IMR-90 (cell line): ENCODE measurements around the gene CELSR1. TPM values are rescaled to one million over a fixed set of nuclear protein-coding genes. Genes with fewer than 3 reads are reported as not detected.

Experiments used
- ATAC-seq: fragments of 200-7000 bp; cut with Tn5 transposase; 2 replicates; pipeline ENCODE4 v1.9.1; 2020; ENCODE audit warnings: low read depth, mild to moderate bottlenecking, moderate library complexity
- BruUV-seq: library from RNA; stranded (reverse); fragments of 400-500 nt; replicated peaks from 2 replicates; lab custom pipeline; 2021; lab: Mats Ljungman, UMichigan
- CTCF ChIA-PET: fragments of 300-600 bp; formaldehyde crosslinking; extraction: SDS; loops from one replicate; lab custom pipeline; 2021; ENCODE audit warnings: antibody characterized with exemption; lab: Yijun Ruan, JAX
- POLR2A ChIA-PET: fragments of 300-600 bp; sonication (Branson Sonifier 250); formaldehyde crosslinking; loops from one replicate; lab custom pipeline; 2022; ENCODE audit warnings: antibody characterized with exemption; ENCODE audit not compliant: unreplicated experiment; lab: Charles Lee
- DNase-seq: peaks from one replicate; pipeline ENCODE4 v3.0.0; 2013
- H2AFZ ChIP-seq: replicated peaks from 2 replicates; pipeline ENCODE3; 2013; ENCODE audit warnings: low read length, mild to moderate bottlenecking; ENCODE audit not compliant: poor library complexity
- H2AK5ac ChIP-seq: 2 replicates; pipeline ENCODE4 v1.6.1; 2013; ENCODE audit warnings: low read depth, low read length, inconsistent platforms
- H2AK9ac ChIP-seq: replicated peaks from 2 replicates; pipeline ENCODE3; 2013; ENCODE audit warnings: mild to moderate bottlenecking, low read depth, low read length, moderate library complexity; ENCODE audit not compliant: poor library complexity
- H2BK120ac ChIP-seq: 2 replicates; pipeline ENCODE4 v1.6.1; 2013; ENCODE audit warnings: low read depth, low read length, inconsistent platforms
- H2BK15ac ChIP-seq: 3 replicates; pipeline ENCODE4 v1.6.1; 2013; ENCODE audit warnings: low read depth, low read length, inconsistent platforms
- H2BK20ac ChIP-seq: 2 replicates; pipeline ENCODE4 v1.6.1; 2013; ENCODE audit warnings: low read depth, mild to moderate bottlenecking, inconsistent platforms, low read length, moderate library complexity
- H2BK5ac ChIP-seq: 2 replicates; pipeline ENCODE4 v1.6.1; 2013; ENCODE audit warnings: mild to moderate bottlenecking, low read depth, low read length, inconsistent platforms; ENCODE audit not compliant: poor library complexity, severe bottlenecking
- H3K14ac ChIP-seq: replicated peaks from 2 replicates; pipeline ENCODE4 v1.6.1; 2013; ENCODE audit warnings: low read depth, low read length, inconsistent platforms
- H3K18ac ChIP-seq: 2 replicates; pipeline ENCODE4 v1.6.1; 2013; ENCODE audit warnings: low read depth, low read length, control low read depth
- H3K23ac ChIP-seq: 2 replicates; pipeline ENCODE4 v1.6.1; 2013; ENCODE audit warnings: low read depth, low read length, inconsistent platforms
- H3K27ac ChIP-seq: 2 replicates; pipeline ENCODE4 v1.5.1; 2013; ENCODE audit warnings: mild to moderate bottlenecking, control low read depth, low read length; ENCODE audit not compliant: insufficient read depth
- H3K27me3 ChIP-seq: 2 replicates; pipeline ENCODE4 v1.6.1; 2013; ENCODE audit warnings: low read length; ENCODE audit not compliant: control insufficient read depth, insufficient read depth
- H3K36me3 ChIP-seq: 2 replicates; pipeline ENCODE4 v1.6.1; 2013; ENCODE audit warnings: low read length, mixed read lengths; ENCODE audit not compliant: control insufficient read depth, insufficient read depth
- H3K4ac ChIP-seq: 2 replicates; pipeline ENCODE4 v1.6.1; 2013; ENCODE audit warnings: low read depth, low read length, inconsistent platforms
- H3K4me1 ChIP-seq: 2 replicates; pipeline ENCODE4 v1.6.1; 2013; ENCODE audit warnings: low read length, mixed read lengths; ENCODE audit not compliant: control insufficient read depth, insufficient read depth
- H3K4me2 ChIP-seq: 2 replicates; pipeline ENCODE4 v1.6.1; 2013; ENCODE audit warnings: low read depth, mild to moderate bottlenecking, control low read depth, low read length, moderate library complexity
- H3K4me3 ChIP-seq: 2 replicates; pipeline ENCODE4 v1.5.1; 2013; ENCODE audit warnings: low read depth, mild to moderate bottlenecking, control low read depth, low read length, moderate library complexity; ENCODE audit not compliant: insufficient read depth
- H3K56ac ChIP-seq: 2 replicates; pipeline ENCODE4 v1.6.1; 2013; ENCODE audit warnings: low read length, inconsistent platforms; ENCODE audit not compliant: insufficient read depth; ENCODE audit errors: extremely low read depth
- H3K79me1 ChIP-seq, 2 experiments: 2 replicates each; pipeline ENCODE4 v1.6.1; 2013; ENCODE audit warnings: low read length in 2 of 2, inconsistent platforms in 1 of 2, low read depth in 1 of 2
- H3K9ac ChIP-seq: 2 replicates; pipeline ENCODE4 v1.6.1; 2013; ENCODE audit warnings: low read depth, low read length, control low read depth
- H3K9me1 ChIP-seq: 2 replicates; pipeline ENCODE4 v1.6.1; 2013; ENCODE audit warnings: low read length, inconsistent platforms; ENCODE audit not compliant: insufficient read depth
- H3K9me3 ChIP-seq: 2 replicates; pipeline ENCODE4 v1.6.1; 2013; ENCODE audit warnings: low read length; ENCODE audit not compliant: control insufficient read depth, insufficient read depth
- H4K20me1 ChIP-seq: 2 replicates; pipeline ENCODE4 v1.6.1; 2013; ENCODE audit warnings: low read length, inconsistent platforms; ENCODE audit not compliant: insufficient read depth
- H4K5ac ChIP-seq: 2 replicates; pipeline ENCODE4 v1.6.1; 2013; ENCODE audit warnings: mild to moderate bottlenecking, low read depth, low read length, control low read depth
- H4K8ac ChIP-seq, 2 experiments: 2 replicates each; pipeline ENCODE4 v1.6.1; 2013; ENCODE audit warnings: low read depth in 2 of 2, low read length in 2 of 2, control low read depth in 1 of 2, inconsistent platforms in 1 of 2
- H4K91ac ChIP-seq: 2 replicates; pipeline ENCODE4 v1.6.1; 2013; ENCODE audit warnings: low read depth, low read length, inconsistent platforms; ENCODE audit not compliant: insufficient read depth
- BHLHE40 ChIP-seq: fragments of 150-350 bp; IDR thresholded peaks from 2 replicates; pipeline ENCODE4 v1.6.1; 2016; ENCODE audit warnings: mild to moderate bottlenecking, low read depth, low read length
- CEBPB ChIP-seq: IDR thresholded peaks from 2 replicates; pipeline ENCODE4 v1.6.1; 2012; ENCODE audit warnings: low read depth, low read length, improper control_type of control experiment
- CHD1 ChIP-seq: IDR thresholded peaks from 2 replicates; pipeline ENCODE4 v1.6.1; 2012; ENCODE audit warnings: low read depth, low read length, improper control_type of control experiment
- MAZ ChIP-seq: IDR thresholded peaks from 2 replicates; pipeline ENCODE4 v1.6.1; 2012; ENCODE audit warnings: low read depth, mild to moderate bottlenecking, low read length, improper control_type of control experiment, moderate library complexity, borderline replicate concordance
- RAD21 ChIP-seq: IDR thresholded peaks from 2 replicates; pipeline ENCODE4 v1.6.1; 2012; ENCODE audit warnings: low read length, improper control_type of control experiment
- RCOR1 ChIP-seq: IDR thresholded peaks from 2 replicates; pipeline ENCODE4 v1.6.1; 2012; ENCODE audit warnings: mild to moderate bottlenecking, low read length, improper control_type of control experiment; ENCODE audit not compliant: insufficient replicate concordance
- RFX5 ChIP-seq: IDR thresholded peaks from 2 replicates; pipeline ENCODE4 v1.8.0; 2012; ENCODE audit warnings: low read depth, mild to moderate bottlenecking, low read length, moderate library complexity
- SMC3 ChIP-seq: fragments of 150-350 bp; IDR thresholded peaks from 2 replicates; pipeline ENCODE4 v1.6.1; 2016; ENCODE audit warnings: low read depth, mild to moderate bottlenecking, antibody characterized with exemption, low read length, moderate library complexity
- whole genome bisulfite sequencing, 2 experiments: methylation state at CpG; one replicate each; pipeline versions ENCODE4 v1.1.5 to v1.1.7; 2013; ENCODE audit warnings: missing lambda C conversion rate in 2 of 2; ENCODE audit not compliant: insufficient read length in 1 of 2; ENCODE audit errors: extremely low coverage in 2 of 2; 5-methylcytosine and 5-hydroxymethylcytosine counted together
- dilution Hi-C: fragments of 300-500 bp; cut with HindIII; formaldehyde crosslinking; loops from one replicate; pipeline ENCODE4 v1.14.3; 2018; ENCODE audit warnings: low sequenced_read_pairs; ENCODE audit not compliant: unreplicated experiment
- in situ Hi-C: fragments of 300-500 bp; cut with MboI; formaldehyde crosslinking; loops from 3 replicates; pipeline ENCODE4 v1.14.3; 2019; ENCODE audit warnings: low sequenced_read_pairs, inconsistent platforms, mixed read lengths
- intact Hi-C: fragments of 100-400 bp; cut with micrococcal nuclease; formaldehyde crosslinking; loops from 2 replicates; pipeline ENCODE4 v1.10.0; 2022
- polyA plus RNA-seq, 3 experiments: library from polyadenylated mRNA; depleted of rRNA; stranded (reverse); fragments of >200 nt; gene quantifications; 2 replicates each; pipeline ENCODE4 v1.2.3, GENCODE V29; 2012; ENCODE audit warnings: low replicate concordance in 1 of 3
- total RNA-seq: library from RNA; depleted of rRNA; stranded (reverse); fragments of >200 nt; gene quantifications from 2 replicates; pipeline ENCODE4 v1.2.3, GENCODE V29; 2012
- TF ChIP-seq, protein P1 (sequence below): conservative IDR thresholded peaks from 2 replicates; pipeline ENCODE4 v1.5.1; 2012; ENCODE audit warnings: mild to moderate bottlenecking, low read depth, low read length, improper control_type of control experiment

CELSR1 gene
- total and polyA plus RNA-seq, 2 of the 4 experiments (the other 2 are of a cell fraction): 0.36 to 0.82 TPM

DNA sequence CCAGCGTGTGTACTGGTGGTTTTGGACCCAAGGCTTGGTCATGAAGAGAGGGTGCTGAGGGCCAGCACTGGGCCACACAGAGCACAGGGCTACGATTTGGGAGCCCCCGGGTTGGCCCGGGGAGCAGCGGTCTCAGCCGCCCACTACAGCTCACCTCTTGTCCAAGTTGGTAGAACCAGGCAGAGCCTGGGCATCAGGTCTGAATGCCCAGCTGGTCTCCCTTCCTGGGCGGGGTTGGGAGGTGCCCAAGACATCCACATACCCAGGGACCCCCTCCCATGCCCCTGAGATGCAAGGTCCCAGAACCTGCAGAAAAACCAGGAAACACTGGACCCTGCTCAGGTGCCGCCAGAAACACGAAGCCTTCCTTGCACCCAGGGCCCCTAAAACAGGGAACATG, 18.0 kb downstream of the CELSR1 start:
- H3K9me1 ChIP-seq: no peaks in the 10 kb centered on the region
- no peak overlapping the region for H3K4me3 ChIP-seq
- H2BK15ac ChIP-seq: no peak overlapping the region
- H3K27me3 ChIP-seq: peaks cover 18% of the 10 kb centered on the region
- H3K23ac ChIP-seq: no peak overlapping the region
- H3K18ac ChIP-seq: no peak overlapping the region
- H2AK5ac ChIP-seq: no peak overlapping the region
- dilution Hi-C loops: no loop called here
- no peak overlapping the region for H3K56ac ChIP-seq
- no peak overlapping the region for H3K9ac ChIP-seq
- ChIA-PET CTCF (no interaction called here), POLR2A (no interaction called here)
- BruUV-seq: no TSS peak
- H3K4me2 ChIP-seq: no peak overlapping the region
- H3K9me3 ChIP-seq: no peaks in the 10 kb centered on the region
- no peak overlapping the region for H4K5ac ChIP-seq
- ATAC-seq (no peak), DNase-seq (no peak)
- H2AK9ac ChIP-seq: no peak overlapping the region
- no peaks in the 10 kb centered on the region for H3K79me1 ChIP-seq
- no peak overlapping the region for H2BK5ac ChIP-seq
- no peak overlapping the region for H2BK20ac ChIP-seq
- H4K20me1 ChIP-seq: no peaks in the 10 kb centered on the region
- no peak overlapping the region for H3K4ac ChIP-seq
- H3K14ac ChIP-seq: no peak overlapping the region
- no peak overlapping the region for H2BK120ac ChIP-seq
- H3K27ac ChIP-seq: no peak overlapping the region
- no peak for TF ChIP-seq CEBPB
- no peak for TF ChIP-seq RAD21
- TF ChIP-seq, protein P1, sequence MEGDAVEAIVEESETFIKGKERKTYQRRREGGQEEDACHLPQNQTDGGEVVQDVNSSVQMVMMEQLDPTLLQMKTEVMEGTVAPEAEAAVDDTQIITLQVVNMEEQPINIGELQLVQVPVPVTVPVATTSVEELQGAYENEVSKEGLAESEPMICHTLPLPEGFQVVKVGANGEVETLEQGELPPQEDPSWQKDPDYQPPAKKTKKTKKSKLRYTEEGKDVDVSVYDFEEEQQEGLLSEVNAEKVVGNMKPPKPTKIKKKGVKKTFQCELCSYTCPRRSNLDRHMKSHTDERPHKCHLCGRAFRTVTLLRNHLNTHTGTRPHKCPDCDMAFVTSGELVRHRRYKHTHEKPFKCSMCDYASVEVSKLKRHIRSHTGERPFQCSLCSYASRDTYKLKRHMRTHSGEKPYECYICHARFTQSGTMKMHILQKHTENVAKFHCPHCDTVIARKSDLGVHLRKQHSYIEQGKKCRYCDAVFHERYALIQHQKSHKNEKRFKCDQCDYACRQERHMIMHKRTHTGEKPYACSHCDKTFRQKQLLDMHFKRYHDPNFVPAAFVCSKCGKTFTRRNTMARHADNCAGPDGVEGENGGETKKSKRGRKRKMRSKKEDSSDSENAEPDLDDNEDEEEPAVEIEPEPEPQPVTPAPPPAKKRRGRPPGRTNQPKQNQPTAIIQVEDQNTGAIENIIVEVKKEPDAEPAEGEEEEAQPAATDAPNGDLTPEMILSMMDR: no peak
- TF ChIP-seq SMC3: no peak
- no peak for TF ChIP-seq CHD1
- TF ChIP-seq RCOR1: no peak
- no peak for TF ChIP-seq RFX5
- TF ChIP-seq MAZ: no peak
- TF ChIP-seq BHLHE40: no peak
- peaks cover 9% of the 10 kb centered on the region for H3K4me1 ChIP-seq
- no peak overlapping the region for H2AFZ ChIP-seq
- no peak overlapping the region for H4K8ac ChIP-seq
- no peaks in the 10 kb centered on the region for H3K36me3 ChIP-seq
- in situ Hi-C loops: no loop called here
- no peak overlapping the region for H4K91ac ChIP-seq
- 60% methylated on average over 1 of the region's 9 CpGs; no CpG with 5 or more reads in 1 of the 2 experiments for WGBS, 2 experiments
- intact Hi-C loops: no loop called here
